H9 (cell line): Measurements from ENCODE around the gene RNF220. TPM values are rescaled to one million over a fixed set of nuclear protein-coding genes. Genes with fewer than 3 reads are reported as not detected.

Experiments used
- DNase-seq: peaks from one replicate; pipeline ENCODE4 v3.0.0-alpha.2; 2017
- H2AFZ ChIP-seq: one replicate; pipeline ENCODE4 v1.6.1; 2013; ENCODE audit warnings: mild to moderate bottlenecking, low read length, control low read depth, moderate library complexity
- H2AK5ac ChIP-seq: 2 replicates; pipeline ENCODE4 v1.6.1; 2013; ENCODE audit warnings: low read length, control low read depth, mixed read lengths; ENCODE audit not compliant: insufficient read length
- H2BK120ac ChIP-seq: one replicate; pipeline ENCODE4 v1.6.1; 2013; ENCODE audit warnings: low read depth, mild to moderate bottlenecking, low read length, control low read depth, inconsistent platforms; ENCODE audit not compliant: poor library complexity, severe bottlenecking
- H2BK12ac ChIP-seq: 2 replicates; pipeline ENCODE4 v1.6.1; 2013; ENCODE audit warnings: low read length, control low read depth, mixed read lengths, low read depth; ENCODE audit not compliant: insufficient read length
- H2BK15ac ChIP-seq: 2 replicates; pipeline ENCODE4 v1.6.1; 2013; ENCODE audit warnings: low read depth, low read length, control low read depth
- H2BK20ac ChIP-seq: one replicate; pipeline ENCODE4 v1.6.1; 2013; ENCODE audit warnings: low read depth, mild to moderate bottlenecking, low read length, control low read depth, inconsistent platforms; ENCODE audit not compliant: poor library complexity, severe bottlenecking
- H2BK5ac ChIP-seq: 2 replicates; pipeline ENCODE4 v1.6.1; 2013; ENCODE audit warnings: low read length, control low read depth, mixed read lengths; ENCODE audit not compliant: insufficient read length
- H3K14ac ChIP-seq: 2 replicates; pipeline ENCODE4 v1.6.1; 2013; ENCODE audit warnings: low read length, control low read depth; ENCODE audit not compliant: insufficient read depth
- H3K18ac ChIP-seq: 2 replicates; pipeline ENCODE4 v1.6.1; 2013; ENCODE audit warnings: low read depth, mild to moderate bottlenecking, mixed read lengths, low read length, control low read depth; ENCODE audit not compliant: insufficient read length
- H3K23ac ChIP-seq: 2 replicates; pipeline ENCODE4 v1.6.1; 2013; ENCODE audit warnings: low read length, control low read depth, mixed read lengths, low read depth; ENCODE audit not compliant: insufficient read length
- H3K23me2 ChIP-seq: 2 replicates; pipeline ENCODE4 v1.6.1; 2013; ENCODE audit warnings: low read depth, mild to moderate bottlenecking, mixed read lengths, low read length, control low read depth; ENCODE audit not compliant: insufficient read length, poor library complexity, severe bottlenecking
- H3K27ac ChIP-seq: 2 replicates; pipeline ENCODE4 v1.5.1; 2013; ENCODE audit warnings: low read length, control low read depth, mixed read lengths, low read depth; ENCODE audit not compliant: insufficient read length
- H3K27me3 ChIP-seq: 2 replicates; pipeline ENCODE4 v1.6.1; 2013; ENCODE audit warnings: low read length, control low read depth, inconsistent platforms; ENCODE audit not compliant: insufficient read depth
- H3K4ac ChIP-seq: 2 replicates; pipeline ENCODE4 v1.6.1; 2013; ENCODE audit warnings: low read depth, mild to moderate bottlenecking, control low read depth, inconsistent platforms, low read length, moderate library complexity
- H3K4me1 ChIP-seq: 2 replicates; pipeline ENCODE4 v1.6.1; 2013; ENCODE audit warnings: low read length, control low read depth, inconsistent platforms; ENCODE audit not compliant: insufficient read depth
- H3K4me2 ChIP-seq: 2 replicates; pipeline ENCODE4 v1.6.1; 2013; ENCODE audit warnings: low read length, control low read depth, mixed read lengths; ENCODE audit not compliant: insufficient read length, insufficient read depth
- H3K56ac ChIP-seq: 2 replicates; pipeline ENCODE4 v1.6.1; 2013; ENCODE audit warnings: low read depth, mild to moderate bottlenecking, mixed read lengths, low read length, control low read depth; ENCODE audit not compliant: insufficient read length
- H3K79me1 ChIP-seq: 2 replicates; pipeline ENCODE4 v1.6.1; 2013; ENCODE audit warnings: low read depth, mild to moderate bottlenecking, moderate library complexity, low read length, control low read depth, inconsistent platforms; ENCODE audit not compliant: insufficient read depth, poor library complexity, severe bottlenecking
- H3K79me2 ChIP-seq: 2 replicates; pipeline ENCODE4 v1.6.1; 2013; ENCODE audit warnings: low read length, control low read depth, inconsistent platforms; ENCODE audit not compliant: insufficient read depth
- H3K9ac ChIP-seq: 2 replicates; pipeline ENCODE4 v1.6.1; 2013; ENCODE audit warnings: low read length, control low read depth, mixed read lengths; ENCODE audit not compliant: insufficient read length; ENCODE audit errors: extremely low read depth
- H3K9me3 ChIP-seq: one replicate; pipeline ENCODE4 v1.6.1; 2013; ENCODE audit warnings: low read depth, low read length, inconsistent platforms; ENCODE audit not compliant: control insufficient read depth
- H3T11ph ChIP-seq: one replicate; pipeline ENCODE4 v1.6.1; 2013; ENCODE audit warnings: mild to moderate bottlenecking, low read length, control low read depth, inconsistent platforms
- H4K20me1 ChIP-seq: one replicate; pipeline ENCODE4 v1.6.1; 2013; ENCODE audit not compliant: control insufficient read depth, insufficient read length, insufficient read depth
- H4K5ac ChIP-seq: 2 replicates; pipeline ENCODE4 v1.6.1; 2013; ENCODE audit warnings: low read depth, mild to moderate bottlenecking, mixed read lengths, low read length, control low read depth; ENCODE audit not compliant: insufficient read length
- H4K8ac ChIP-seq: replicated peaks from 2 replicates; pipeline ENCODE4 v1.6.1; 2013; ENCODE audit warnings: low read length, control low read depth, mixed read lengths, low read depth; ENCODE audit not compliant: insufficient read length
- H4K91ac ChIP-seq: 2 replicates; pipeline ENCODE4 v1.6.1; 2013; ENCODE audit warnings: low read depth, mild to moderate bottlenecking, moderate library complexity, mixed read lengths, low read length, control low read depth; ENCODE audit not compliant: insufficient read length
- H3K27ac Mint-ChIP-seq, 3 experiments: 2 replicates in 2 of 3; 3 replicates in 1 of 3; pipeline ENCODE4 v1.8.0; 2020 to 2021; ENCODE audit warnings: mixed read lengths in 3 of 3, mild to moderate bottlenecking in 1 of 3, moderate library complexity in 1 of 3
- H3K27me3 Mint-ChIP-seq: 2 replicates; pipeline ENCODE4 v1.8.0; 2021; ENCODE audit warnings: low read depth, mild to moderate bottlenecking, moderate library complexity, mixed read lengths
- H3K36me3 Mint-ChIP-seq, 3 experiments: 2 replicates in 2 of 3; 3 replicates in 1 of 3; pipeline ENCODE4 v1.8.0; 2020 to 2021; ENCODE audit warnings: low read depth in 3 of 3, mixed read lengths in 3 of 3; ENCODE audit not compliant: insufficient read depth in 1 of 3
- H3K4me1 Mint-ChIP-seq, 2 experiments: 2 replicates each; pipeline ENCODE4 v1.8.0; 2020; ENCODE audit warnings: mixed read lengths in 2 of 2
- H3K4me3 Mint-ChIP-seq, 2 experiments: 2 replicates in 1 of 2; 3 replicates in 1 of 2; pipeline ENCODE4 v1.8.0; 2020 to 2021; ENCODE audit warnings: mild to moderate bottlenecking in 2 of 2, mixed read lengths in 2 of 2, moderate library complexity in 1 of 2
- H3K9me3 Mint-ChIP-seq, 2 experiments: 2 replicates in 1 of 2; 3 replicates in 1 of 2; pipeline ENCODE4 v1.8.0; 2020; ENCODE audit warnings: mild to moderate bottlenecking in 2 of 2, mixed read lengths in 2 of 2, moderate library complexity in 1 of 2
- WGBS: extraction: QIAGEN DNeasy Blood & Tissue Kit; methylation state at CpG from one replicate; pipeline ENCODE4 v1.1.7; 2013; ENCODE audit warnings: missing lambda C conversion rate, low lambda C conversion rate, mixed read lengths; ENCODE audit not compliant: insufficient read length; ENCODE audit errors: extremely low coverage; 5-methylcytosine and 5-hydroxymethylcytosine counted together
- total RNA-seq: library from RNA; stranded (reverse); gene quantifications from 2 replicates; pipeline ENCODE4 v1.2.1, GENCODE V29; 2021
- TF ChIP-seq, protein P1 (sequence below): fragments of 200-600 bp; sonication (generic); conservative IDR thresholded peaks from 3 replicates; pipeline ENCODE4 v1.8.0; 2021; ENCODE audit warnings: antibody characterized with exemption, mild to moderate bottlenecking

The RNF220 gene
- total RNA-seq, 1 experiment from 2014 or later: 109 TPM

DNA sequence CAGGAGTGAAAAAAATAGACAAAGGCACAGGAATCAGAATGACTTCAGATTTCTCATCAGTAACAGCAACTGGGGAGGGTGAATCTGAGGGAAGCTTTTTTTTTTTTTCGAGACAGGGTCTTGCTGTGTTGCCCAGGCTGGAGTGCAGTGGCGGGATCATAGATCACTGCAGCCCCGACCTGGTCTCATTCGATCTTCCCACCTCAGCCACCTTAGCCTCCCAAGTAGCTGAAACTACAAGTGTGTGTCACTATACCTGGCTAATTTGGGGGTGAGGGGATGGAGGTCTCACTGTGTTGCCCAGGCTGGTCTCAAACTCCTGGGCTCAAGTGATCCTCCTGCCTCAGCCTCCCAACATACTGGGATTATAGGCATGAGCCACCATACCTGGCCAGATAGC lies 280.2 kb downstream of the RNF220 start:
- Mint-ChIP-seq H3K4me1 (peaks cover 28 to 38% of the 10 kb centered on the region in 2 experiments), H3K27me3 (no peaks in the 10 kb centered on the region; the same call in 1 of the 2 replicates), H3K36me3 (peaks cover 0 to 5% (median 0%) of the 10 kb centered on the region in 3 experiments; a peak in 2 of 7 replicates), H3K27ac (no peak overlapping the region), H3K4me3 (no peak overlapping the region), H3K9me3 (no peaks in the 10 kb centered on the region; a peak in 1 of 5 replicates)
- H2BK12ac ChIP-seq: no peak overlapping the region
- H2BK120ac ChIP-seq: no peak overlapping the region
- no peak overlapping the region for H3T11ph ChIP-seq
- no peak overlapping the region for H2AFZ ChIP-seq
- H3K9me3 ChIP-seq: no peaks in the 10 kb centered on the region
- H3K4me2 ChIP-seq: no peak overlapping the region
- H3K9ac ChIP-seq: no peak overlapping the region
- H2BK20ac ChIP-seq: no peak overlapping the region
- no peak overlapping the region for H3K4ac ChIP-seq
- WGBS: no CpG with 5 or more reads among the region's 4 CpGs
- H3K56ac ChIP-seq: no peak overlapping the region
- H3K4me1 ChIP-seq: peaks cover 12% of the 10 kb centered on the region; the same call in 1 of the 2 replicates
- H3K79me2 ChIP-seq: no peaks in the 10 kb centered on the region
- H2AK5ac ChIP-seq: no peak overlapping the region
- H2BK5ac ChIP-seq: no peak overlapping the region
- H3K18ac ChIP-seq: no peak overlapping the region
- H3K27ac ChIP-seq: no peak overlapping the region
- no peak overlapping the region for H2BK15ac ChIP-seq
- H4K5ac ChIP-seq: no peak overlapping the region
- no peak overlapping the region for H3K23ac ChIP-seq
- no peaks in the 10 kb centered on the region for H4K20me1 ChIP-seq
- no peaks in the 10 kb centered on the region for H3K79me1 ChIP-seq
- H4K8ac ChIP-seq: no peak overlapping the region
- H3K27me3 ChIP-seq: no peaks in the 10 kb centered on the region
- TF ChIP-seq, protein P1, sequence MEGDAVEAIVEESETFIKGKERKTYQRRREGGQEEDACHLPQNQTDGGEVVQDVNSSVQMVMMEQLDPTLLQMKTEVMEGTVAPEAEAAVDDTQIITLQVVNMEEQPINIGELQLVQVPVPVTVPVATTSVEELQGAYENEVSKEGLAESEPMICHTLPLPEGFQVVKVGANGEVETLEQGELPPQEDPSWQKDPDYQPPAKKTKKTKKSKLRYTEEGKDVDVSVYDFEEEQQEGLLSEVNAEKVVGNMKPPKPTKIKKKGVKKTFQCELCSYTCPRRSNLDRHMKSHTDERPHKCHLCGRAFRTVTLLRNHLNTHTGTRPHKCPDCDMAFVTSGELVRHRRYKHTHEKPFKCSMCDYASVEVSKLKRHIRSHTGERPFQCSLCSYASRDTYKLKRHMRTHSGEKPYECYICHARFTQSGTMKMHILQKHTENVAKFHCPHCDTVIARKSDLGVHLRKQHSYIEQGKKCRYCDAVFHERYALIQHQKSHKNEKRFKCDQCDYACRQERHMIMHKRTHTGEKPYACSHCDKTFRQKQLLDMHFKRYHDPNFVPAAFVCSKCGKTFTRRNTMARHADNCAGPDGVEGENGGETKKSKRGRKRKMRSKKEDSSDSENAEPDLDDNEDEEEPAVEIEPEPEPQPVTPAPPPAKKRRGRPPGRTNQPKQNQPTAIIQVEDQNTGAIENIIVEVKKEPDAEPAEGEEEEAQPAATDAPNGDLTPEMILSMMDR: no peak
- no peaks in the 10 kb centered on the region for H3K23me2 ChIP-seq
- no peak for DNase-seq
- H3K14ac ChIP-seq: no peak overlapping the region
- H4K91ac ChIP-seq: no peak overlapping the region
